Neural crest cell (in vitro differentiated cells): ENCODE measurements around the gene ARPP21. TPM values are rescaled to one million over a fixed set of nuclear protein-coding genes. Genes with fewer than 3 reads are reported as not detected.

Experiments used
- DNase-seq: peaks from one replicate; pipeline ENCODE4 v3.0.0; 2021; ENCODE audit warnings: low read depth, mixed read lengths, low spot score
- H3K27ac Mint-ChIP-seq: one replicate; pipeline ENCODE4 v1.8.0; 2021; ENCODE audit warnings: mild to moderate bottlenecking, mixed read lengths; ENCODE audit not compliant: unreplicated experiment
- H3K27me3 Mint-ChIP-seq: 2 replicates; pipeline ENCODE4 v1.8.0; 2021; ENCODE audit warnings: low read depth, mild to moderate bottlenecking, mixed read lengths
- H3K36me3 Mint-ChIP-seq: 2 replicates; pipeline ENCODE4 v1.8.0; 2021; ENCODE audit warnings: low read depth, mild to moderate bottlenecking, mixed read lengths
- H3K4me1 Mint-ChIP-seq: 2 replicates; pipeline ENCODE4 v1.8.0; 2021; ENCODE audit warnings: mixed read lengths
- H3K4me3 Mint-ChIP-seq: one replicate; pipeline ENCODE4 v1.8.0; 2021; ENCODE audit warnings: mild to moderate bottlenecking, mixed read lengths
- H3K9me3 Mint-ChIP-seq: 2 replicates; pipeline ENCODE4 v1.8.0; 2021; ENCODE audit warnings: mixed read lengths
- total RNA-seq: library from RNA; stranded (reverse); gene quantifications from 2 replicates; pipeline ENCODE4 v1.2.1, GENCODE V29; 2021
- TF ChIP-seq, protein P1 (sequence below): fragments of 200-600 bp; sonication (generic); conservative IDR thresholded peaks from 2 replicates; pipeline ENCODE4 v1.5.0; 2021; ENCODE audit warnings: antibody characterized with exemption, mild to moderate bottlenecking

Gene ARPP21
- total RNA-seq, 1 donor from 2014 or later = 0.12 TPM

DNA sequence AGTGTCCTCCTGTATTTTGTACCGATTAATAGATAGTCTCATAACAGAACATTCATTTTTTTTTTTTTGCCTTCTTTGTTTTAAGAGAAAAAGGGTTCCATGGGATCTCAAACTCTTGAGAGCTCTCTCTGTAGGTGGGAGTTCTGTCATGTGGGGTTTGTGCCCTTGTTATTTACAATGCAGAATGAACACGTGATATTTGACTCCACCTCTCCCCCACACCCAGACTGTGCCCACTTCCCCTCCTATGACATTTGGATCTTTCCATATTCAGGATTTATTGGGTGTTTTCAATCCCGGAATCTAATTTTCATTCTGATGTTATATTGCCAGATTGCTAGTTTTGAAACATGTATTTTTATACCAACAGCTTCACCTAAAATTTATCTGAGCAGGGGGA, 49.5 kb downstream of the ARPP21 start:
- no peaks in the 10 kb centered on the region for H3K4me1 Mint-ChIP-seq
- no peak overlapping the region for H3K4me3 Mint-ChIP-seq

DNA sequence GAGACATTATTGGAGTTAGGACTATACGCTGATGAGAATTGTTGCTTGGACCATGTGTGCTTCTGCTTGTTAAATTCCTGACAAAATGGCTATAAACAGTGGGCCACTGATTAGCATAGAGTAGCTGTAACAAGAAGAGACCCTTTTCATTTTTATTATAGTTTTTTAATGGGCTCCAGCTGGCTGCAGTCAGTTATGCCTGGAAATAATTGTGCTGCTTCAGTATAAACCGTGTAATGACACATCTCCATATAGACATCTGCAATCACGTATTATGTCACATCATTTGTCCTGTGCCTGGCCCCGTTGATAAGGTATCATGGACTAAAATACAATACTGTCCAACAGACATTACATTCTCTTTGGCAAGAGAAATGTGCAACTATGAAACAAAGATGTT, 50.9 kb downstream of the ARPP21 start:
- Mint-ChIP-seq H3K36me3 (no peaks in the 10 kb centered on the region), H3K27ac (no peak overlapping the region), H3K4me1 (no peaks in the 10 kb centered on the region), H3K27me3 (peaks cover 8% of the 10 kb centered on the region), H3K9me3 (no peaks in the 10 kb centered on the region), H3K4me3 (no peak overlapping the region)
- TF ChIP-seq, protein P1, sequence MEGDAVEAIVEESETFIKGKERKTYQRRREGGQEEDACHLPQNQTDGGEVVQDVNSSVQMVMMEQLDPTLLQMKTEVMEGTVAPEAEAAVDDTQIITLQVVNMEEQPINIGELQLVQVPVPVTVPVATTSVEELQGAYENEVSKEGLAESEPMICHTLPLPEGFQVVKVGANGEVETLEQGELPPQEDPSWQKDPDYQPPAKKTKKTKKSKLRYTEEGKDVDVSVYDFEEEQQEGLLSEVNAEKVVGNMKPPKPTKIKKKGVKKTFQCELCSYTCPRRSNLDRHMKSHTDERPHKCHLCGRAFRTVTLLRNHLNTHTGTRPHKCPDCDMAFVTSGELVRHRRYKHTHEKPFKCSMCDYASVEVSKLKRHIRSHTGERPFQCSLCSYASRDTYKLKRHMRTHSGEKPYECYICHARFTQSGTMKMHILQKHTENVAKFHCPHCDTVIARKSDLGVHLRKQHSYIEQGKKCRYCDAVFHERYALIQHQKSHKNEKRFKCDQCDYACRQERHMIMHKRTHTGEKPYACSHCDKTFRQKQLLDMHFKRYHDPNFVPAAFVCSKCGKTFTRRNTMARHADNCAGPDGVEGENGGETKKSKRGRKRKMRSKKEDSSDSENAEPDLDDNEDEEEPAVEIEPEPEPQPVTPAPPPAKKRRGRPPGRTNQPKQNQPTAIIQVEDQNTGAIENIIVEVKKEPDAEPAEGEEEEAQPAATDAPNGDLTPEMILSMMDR = no peak
- no peak for DNase-seq

More for the DNA sequence above, 49.5 kb downstream of the ARPP21 start:
- Mint-ChIP-seq H3K27ac (no peak overlapping the region), H3K27me3 (peaks cover 18% of the 10 kb centered on the region), H3K9me3 (no peaks in the 10 kb centered on the region), H3K36me3 (no peaks in the 10 kb centered on the region)
- no peak for DNase-seq
- TF ChIP-seq, protein P1 = no peak

DNA sequence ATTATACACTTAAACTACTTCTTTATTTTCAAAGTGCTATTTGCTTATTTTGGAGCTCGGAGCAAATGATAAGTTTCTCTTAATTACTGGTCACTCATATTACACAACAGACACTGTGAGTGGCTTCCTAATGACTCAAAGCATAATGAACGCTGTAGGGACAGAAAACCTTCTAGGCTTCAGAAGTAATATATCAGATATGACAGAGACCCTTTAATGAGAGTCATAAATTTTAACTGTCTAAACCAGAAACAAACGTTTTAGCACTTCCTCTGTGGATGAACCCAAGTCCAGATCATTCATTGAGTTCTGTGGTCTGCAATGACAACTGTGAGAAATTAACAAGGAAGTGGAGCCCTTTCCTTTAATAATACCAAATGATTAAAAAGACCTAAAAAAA, 66.6 kb downstream of the ARPP21 start:
- Mint-ChIP-seq H3K4me3 (no peak overlapping the region), H3K27ac (no peak overlapping the region), H3K4me1 (no peaks in the 10 kb centered on the region), H3K36me3 (no peaks in the 10 kb centered on the region), H3K27me3 (peaks cover 2% of the 10 kb centered on the region), H3K9me3 (no peaks in the 10 kb centered on the region)
- TF ChIP-seq, protein P1 = no peak
- no peak for DNase-seq

DNA sequence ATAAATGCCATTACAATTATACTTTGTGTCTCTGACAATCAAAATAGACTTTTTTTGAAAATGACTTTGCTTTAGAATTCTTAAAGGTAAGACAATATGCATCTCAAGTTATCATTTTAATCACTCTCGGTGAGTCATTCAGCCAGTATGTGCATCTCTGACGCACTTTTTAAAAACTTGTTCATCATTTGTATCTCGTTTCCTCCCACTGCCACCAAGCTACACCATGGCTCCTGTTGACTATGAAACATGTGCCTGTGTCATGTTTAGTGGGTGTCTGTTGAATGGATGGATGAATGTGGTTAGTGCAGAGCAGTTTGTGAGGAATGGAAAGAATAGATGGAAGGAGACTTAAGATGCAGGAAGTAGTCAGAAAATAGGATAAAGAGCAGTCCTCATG, 68.6 kb downstream of the ARPP21 start:
- Mint-ChIP-seq H3K27ac (no peak overlapping the region), H3K9me3 (no peaks in the 10 kb centered on the region), H3K4me1 (no peaks in the 10 kb centered on the region), H3K36me3 (no peaks in the 10 kb centered on the region), H3K4me3 (no peak overlapping the region), H3K27me3 (peaks cover 2% of the 10 kb centered on the region)
- no peak for DNase-seq
- TF ChIP-seq, protein P1 = no peak

DNA sequence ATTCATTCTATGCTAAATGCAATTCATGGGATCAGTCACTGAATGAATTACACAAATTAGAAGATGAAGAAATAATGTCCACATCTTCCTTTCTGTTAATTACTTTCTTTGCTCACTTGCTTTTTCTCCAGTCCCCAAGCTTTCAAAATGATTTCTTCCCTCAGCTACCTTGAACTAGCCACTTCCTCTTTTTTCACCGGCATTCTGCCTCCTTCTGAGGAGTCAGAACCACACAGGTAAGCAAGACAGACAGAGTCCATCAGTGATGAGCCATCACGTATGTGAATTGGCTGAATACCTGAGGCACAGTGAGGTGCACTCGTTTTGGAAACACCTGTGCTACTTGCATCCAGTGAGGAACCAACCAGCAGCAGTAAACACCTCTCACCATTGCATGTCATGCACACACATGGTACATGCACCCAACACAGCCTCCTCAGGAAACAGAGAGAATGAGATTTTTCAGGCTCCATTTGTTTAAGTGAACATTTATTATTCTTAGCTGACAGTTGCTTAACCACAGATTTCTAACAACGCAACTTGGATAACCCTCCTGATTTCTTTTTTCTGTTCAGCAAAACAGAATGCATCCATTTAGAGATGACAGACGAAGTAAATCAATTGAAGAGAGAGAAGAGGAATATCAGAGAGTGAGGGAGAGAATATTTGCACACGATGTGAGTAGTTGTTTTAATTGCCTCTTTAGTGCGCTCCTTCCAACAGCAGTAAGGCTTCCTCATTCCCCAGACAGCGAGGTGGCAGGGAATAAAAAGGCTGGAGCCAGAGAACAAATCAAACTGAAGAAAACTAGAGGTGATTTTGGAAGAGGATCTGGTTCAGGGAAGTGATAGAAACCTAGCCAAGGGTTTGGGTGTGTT, 69.3 kb downstream of the ARPP21 start:
- no peaks in the 10 kb centered on the region for H3K36me3 Mint-ChIP-seq
- TF ChIP-seq, protein P1 = no peak
- no peak overlapping the region for H3K4me3 Mint-ChIP-seq
- no peaks in the 10 kb centered on the region for H3K9me3 Mint-ChIP-seq
- no peak overlapping the region for H3K27ac Mint-ChIP-seq
- DNase-seq = no peak
- H3K27me3 Mint-ChIP-seq = peaks cover 2% of the 10 kb centered on the region
- no peaks in the 10 kb centered on the region for H3K4me1 Mint-ChIP-seq
